GM19238 (cell line): ENCODE data around the gene MMP11.
"Not testable (repeated sequence)": the region's sequence is repeated elsewhere in the genome, so short reads cannot be mapped to it uniquely, and the experiment has no call there.

Source experiments
- DNase-seq: peaks from one replicate; pipeline ENCODE4 v3.0.0; 2011; ENCODE audit warnings: low spot score; ENCODE audit not compliant: insufficient read length

MMP11 gene

DNA sequence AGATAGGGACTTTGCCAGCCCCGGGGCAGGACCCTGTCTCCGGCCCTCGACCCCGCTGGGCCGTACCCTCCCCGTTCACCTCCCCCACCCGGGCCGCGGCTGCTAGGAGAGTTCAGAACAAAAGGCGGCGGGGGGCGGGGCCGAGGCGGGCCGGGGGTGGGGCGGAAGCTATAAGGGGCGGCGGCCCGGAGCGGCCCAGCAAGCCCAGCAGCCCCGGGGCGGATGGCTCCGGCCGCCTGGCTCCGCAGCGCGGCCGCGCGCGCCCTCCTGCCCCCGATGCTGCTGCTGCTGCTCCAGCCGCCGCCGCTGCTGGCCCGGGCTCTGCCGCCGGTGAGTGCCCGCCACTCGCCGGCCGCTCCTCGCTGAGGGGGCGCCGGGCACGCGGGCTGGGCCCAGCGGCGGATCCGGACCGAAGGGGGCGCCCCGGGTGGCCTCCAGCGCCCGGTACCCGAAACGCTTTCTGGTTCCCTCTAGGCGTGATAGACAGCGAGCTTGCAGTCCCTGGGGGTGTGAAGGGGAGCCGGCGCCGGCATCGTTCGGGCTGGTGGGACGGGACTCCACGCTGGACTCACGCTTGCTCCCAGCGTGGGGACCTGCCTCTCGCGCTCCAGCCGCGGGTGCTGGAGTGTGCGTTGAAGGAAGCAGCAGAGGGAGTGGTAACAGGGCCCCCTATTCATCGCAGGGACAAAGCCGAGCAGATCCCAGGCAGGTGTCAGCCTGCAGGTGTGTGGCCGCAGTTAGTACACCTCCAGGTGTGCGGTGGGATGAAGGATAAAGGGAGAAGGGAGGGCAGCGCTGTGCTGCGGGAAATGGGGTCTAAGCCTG is at the start of gene MMP11:
TSS of gene MMP11 (plus strand) at position 201 of the 825 bp plus-strand sequence. CDS start at position 223, 22 bp downstream.
- DNase-seq = no peak

GRCh38 chr22:23728108-23728507 is 44.5 kb upstream of the MMP11 start:
- not testable (repeated sequence) for DNase-seq

DNA sequence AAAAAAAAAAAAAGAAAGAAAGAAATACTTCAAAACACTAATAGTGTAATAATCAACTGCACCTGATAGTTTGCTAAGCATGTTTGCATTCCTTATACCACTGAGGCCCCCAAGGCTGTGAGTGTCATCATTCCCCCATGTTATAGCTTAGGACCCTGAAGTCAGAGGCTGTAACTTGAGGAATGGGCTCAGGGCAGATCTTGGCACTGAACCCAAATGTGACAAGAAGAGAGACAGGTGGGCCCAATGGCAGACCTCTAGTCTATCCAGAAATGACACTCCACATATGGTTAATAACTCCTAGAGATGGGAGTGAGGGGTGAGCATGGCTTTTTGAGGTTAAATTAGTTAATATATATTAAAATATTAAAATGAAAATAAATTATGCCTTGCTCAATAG is 35.0 kb upstream of the MMP11 start:
- no peak for DNase-seq

- no peak for DNase-seq
Measured at GRCh38 chr22:23742505-23743264, 30.0 kb upstream of the MMP11 start.

DNA sequence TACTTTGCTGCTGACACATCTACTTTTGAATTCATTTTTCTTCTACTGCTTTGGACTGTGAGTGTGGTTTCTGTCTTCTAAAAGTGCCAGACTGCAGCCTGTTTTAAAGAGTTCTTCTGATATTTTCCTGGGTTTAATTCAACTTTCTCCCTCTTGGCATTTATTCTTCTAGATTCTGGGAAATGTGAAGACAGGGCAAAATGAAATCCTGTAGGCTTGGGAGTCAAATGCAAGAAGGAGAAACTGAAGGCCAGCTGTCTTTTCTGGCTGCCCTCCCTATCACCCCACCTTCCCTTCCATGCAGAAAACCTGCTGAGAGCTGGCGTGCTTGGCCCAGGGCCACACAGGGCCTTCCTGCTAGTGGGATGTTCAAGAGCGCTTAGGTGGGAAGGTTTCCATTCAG is 29.3 kb upstream of the MMP11 start:
- no peak for DNase-seq

GRCh38 chr22:23744001-23744400 is 28.6 kb upstream of the MMP11 start:
- DNase-seq = no peak

DNA sequence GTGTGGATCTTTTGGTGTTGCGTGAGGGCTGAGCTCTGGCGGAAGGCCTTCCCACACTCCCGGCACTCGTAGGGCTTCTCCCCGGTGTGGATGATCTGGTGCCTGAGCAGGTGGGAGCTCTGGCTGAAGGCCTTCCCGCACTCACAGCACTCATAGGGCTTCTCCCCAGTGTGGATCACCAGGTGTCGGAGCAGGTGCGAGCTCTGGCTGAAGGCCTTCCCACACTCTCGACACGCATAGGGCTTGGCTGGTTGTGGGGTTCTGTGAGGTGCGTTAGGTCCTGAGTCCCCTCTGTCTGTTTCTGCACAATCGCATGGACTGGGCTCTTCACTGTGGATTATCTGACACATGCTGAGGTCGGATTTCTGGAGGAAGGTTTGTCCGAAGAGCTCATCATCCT is 28.2 kb upstream of the MMP11 start:
- no peak for DNase-seq

DNA sequence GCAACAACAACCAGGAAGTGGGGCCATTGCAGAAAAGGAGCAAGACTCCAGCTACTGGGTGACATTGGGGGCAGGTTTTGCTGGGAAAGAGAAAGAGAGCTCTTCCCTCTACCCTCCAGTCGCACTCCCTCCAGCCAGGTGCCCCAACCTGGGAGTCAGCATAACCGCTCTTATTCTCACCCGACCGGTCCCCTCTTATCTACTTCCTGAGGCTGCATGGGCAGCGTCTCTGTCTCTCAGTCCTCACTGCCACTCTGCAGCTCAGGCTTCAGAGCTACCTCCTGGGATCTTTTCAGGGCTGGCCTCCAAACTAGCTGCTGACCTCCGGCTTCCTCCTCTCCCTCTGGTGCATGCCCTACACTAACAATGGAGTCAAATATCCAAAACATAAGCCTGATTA is 26.9 kb upstream of the MMP11 start:
- no peak for DNase-seq

- DNase-seq = no peak
Measured at GRCh38 chr22:23749841-23750301, 22.8 kb upstream of the MMP11 start.

DNA sequence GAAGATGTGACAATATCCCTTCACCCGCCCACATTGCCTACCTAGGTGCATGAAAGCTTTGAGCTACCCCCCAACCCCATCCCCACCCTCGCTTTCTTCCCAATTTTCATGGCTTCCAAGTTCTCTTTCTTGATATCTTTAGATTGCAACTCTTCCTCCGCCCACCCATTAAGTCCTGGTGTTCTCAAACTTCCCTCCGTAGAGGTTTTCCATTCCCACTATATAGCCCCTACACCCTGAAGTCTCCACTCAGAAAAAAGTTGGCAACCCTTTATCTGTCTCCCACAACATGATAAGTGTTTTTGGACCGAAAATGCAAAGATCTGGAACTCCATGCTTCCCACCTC is 22.3 kb upstream of the MMP11 start:
- DNase-seq = no peak

DNA sequence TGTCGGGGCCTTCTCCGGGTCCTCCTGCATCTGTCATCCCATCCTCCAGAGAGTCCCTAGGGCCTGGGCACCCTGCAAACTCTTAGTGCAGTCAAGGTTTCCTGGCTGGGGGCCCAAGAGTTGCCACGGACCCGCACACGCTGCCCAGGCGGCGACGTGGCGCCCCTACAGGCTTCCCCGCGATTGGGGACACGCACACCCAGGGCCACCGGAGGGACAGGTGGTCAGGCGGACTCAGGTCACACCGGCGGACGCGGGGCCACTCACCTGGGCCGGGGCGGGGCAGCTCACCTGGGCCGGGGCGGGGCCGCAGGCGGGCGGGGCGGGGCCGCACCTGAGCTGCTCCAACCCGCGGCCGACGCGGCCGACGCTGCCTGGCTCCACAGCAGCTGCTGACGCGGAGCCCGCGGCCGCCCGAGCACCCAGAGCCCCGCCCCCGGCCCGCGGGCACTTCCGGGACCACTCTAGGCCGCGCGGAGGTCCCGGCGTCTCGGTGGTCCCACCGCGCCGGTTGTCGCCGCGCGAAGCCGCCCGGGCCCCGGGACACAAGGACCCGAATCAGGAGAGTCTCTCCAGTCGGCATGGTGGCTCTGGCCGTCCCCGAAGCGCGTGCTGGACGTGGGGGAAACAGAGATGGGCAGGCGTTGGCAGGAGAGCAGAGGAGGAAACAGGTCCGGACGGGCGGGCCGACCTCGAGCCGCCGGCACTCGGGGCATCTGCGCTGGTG is 21.8 kb upstream of the MMP11 start, which contains the start of gene ZNF70:
TSS of gene ZNF70 (minus strand) at position 399 of the 727 bp plus-strand sequence. CDS start 5,972 bp downstream, outside the sequence.
- peak; percentile 82 for DNase-seq

DNA sequence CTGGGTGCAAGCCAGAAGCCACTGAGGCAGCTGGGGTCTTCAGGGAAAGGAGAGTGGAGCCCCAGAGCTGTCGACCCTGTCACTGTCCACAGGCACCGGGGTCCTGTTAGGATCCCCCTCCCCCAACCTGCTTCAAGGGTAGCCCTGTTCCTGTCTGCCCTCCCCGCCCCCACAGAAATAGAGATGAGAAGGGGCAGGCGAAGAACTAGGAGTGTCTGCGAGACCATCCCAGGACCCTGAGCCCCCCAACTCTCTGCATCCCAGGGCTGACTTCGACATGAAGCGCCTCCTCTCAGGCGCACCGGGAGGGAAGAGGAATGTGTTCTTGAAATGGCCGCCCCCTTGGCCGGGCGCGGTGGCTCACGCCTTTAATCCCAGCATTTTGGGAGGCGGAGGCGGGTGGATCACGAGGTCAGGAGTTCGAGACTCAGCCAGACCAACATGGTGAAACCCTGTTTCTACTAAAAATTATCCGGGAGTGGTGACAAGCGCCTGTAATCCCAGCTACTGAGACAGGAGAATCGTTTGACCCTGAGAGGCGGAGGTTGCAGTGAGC is 21.1 kb upstream of the MMP11 start:
- no peak for DNase-seq

DNA sequence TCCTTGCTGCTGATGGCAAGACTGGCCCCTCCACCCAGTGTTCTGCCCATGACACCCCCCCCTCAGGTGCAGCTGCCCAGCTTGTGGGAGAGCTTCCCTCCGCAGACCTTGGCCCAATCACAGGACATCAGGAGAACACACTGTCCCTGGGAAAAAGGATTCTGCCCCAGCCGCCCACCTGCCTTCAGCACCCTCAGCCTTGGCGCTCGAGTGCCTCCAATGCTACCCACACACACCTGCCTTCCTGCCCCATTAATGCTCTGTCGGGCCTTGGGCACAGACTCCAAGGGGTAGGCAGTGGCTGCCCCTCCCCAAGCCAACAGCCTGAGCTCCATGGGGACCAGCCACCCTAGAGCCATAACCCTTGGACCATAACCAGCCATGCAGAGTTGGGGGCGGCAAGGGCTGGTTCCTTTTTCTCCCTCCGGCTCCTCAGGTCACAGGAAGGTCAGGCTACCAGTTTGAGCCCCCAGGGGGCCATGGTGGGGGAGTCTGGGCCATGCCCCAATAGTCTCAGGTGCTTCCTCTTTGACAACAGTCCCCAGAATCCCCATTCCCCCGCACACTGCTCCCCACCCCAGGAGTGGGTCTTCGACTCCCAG is 20.5 kb upstream of the MMP11 start:
- peak; percentile 66 for DNase-seq

DNA sequence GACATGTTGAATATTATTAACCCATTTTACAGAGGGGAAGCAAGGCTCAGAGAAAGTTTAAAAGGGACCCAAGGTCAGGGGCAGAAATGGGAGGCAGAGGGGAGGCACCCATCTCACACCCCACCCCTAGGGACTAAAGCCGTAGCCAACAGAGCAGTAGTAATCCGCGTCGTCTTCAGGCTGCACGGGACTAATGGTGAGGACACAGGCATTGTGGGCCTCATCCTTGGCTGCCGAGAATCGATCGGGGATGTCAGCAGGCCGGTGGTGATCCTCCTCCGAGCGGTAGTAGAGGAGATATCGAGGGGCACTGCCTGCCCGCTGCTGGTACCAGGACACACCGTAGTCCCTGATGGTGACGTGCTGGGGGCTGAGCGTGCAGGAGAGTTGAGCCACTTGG is 19.9 kb upstream of the MMP11 start:
- DNase-seq = no peak

DNA sequence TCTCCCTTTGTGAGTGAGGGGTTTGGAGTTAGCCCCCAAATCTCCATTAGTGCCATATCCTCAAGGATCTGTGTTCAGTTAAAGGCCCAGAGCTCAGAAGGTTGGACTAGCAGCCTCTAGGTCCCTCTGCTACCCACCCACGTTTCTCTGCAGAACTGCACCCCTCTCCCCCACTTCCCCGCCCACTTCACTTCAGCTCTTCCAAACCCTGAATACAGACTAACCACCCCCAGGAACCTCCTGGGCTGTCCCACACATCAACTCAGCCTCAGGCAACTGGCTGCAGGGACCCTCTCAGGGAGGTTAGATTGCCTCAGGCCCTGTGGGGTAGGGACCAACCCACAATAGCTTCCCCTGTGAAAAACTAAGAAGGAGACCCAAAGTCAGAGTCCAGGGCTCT is 19.3 kb upstream of the MMP11 start:
- DNase-seq = no peak

- DNase-seq = no peak
Measured at GRCh38 chr22:23754220-23754919, 18.3 kb upstream of the MMP11 start, which contains the start of gene VPREB3. Gene VPREB3, minus strand, starts transcription at chr22:23754425. Its CDS starts 62 bp downstream, at chr22:23754363.

DNA sequence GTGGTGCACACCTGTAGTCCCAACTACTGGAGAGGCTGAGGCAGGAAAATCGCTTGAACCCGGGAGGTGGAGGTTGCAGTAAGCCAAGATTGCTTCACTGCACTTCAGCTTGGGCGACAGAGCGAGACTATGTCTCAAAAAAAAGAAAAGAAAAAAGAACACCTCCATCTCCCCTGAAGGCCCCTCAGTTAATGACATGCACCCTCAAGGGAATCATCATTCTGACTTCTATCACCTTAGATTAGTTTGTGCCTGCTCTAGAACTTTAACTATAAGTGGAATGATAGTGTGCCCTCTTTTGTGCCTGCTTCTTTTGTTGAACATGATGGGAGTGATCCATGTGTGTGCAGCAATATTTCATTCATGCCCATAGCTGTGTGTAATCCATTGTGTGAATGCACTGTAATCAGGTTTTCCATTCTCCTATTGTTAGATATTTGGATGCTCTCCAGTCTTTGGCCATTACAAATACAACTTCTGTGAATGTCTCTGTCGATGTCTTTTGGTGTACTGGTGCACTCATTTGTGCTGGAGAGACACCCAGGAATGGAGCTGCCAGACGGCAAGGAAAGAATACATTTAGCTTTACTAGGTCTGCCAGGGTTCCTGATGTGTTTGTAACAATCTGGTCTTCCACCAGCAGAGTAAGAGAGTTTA is 17.5 kb upstream of the MMP11 start:
- DNase-seq = no peak

DNA sequence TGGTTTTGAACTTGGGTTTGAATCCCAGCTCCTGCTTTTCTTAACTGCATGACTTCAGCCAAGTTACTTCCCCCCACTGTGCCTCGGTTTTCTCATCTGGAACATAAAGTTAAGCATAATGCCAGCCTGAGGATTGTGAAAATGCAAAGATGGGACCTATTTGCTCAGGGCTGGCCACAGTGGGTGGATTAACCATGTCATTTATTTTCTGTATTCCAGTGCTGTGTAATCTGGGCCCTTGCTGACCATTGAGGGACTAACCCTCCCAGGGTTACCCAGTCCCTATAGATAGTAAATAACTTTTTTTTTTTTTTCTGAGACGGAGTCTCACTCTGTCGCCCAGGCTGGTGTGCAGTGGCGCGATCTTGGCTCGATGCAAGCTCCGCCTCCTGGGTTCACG is 16.9 kb upstream of the MMP11 start:
- DNase-seq = no peak

- DNase-seq = no peak
Measured at GRCh38 chr22:23756891-23757290, 15.8 kb upstream of the MMP11 start.

- no peak for DNase-seq
Measured at GRCh38 chr22:23759566-23759965, 13.1 kb upstream of the MMP11 start.
